ENCODE data around the gene PAFAH1B2.

DNA sequence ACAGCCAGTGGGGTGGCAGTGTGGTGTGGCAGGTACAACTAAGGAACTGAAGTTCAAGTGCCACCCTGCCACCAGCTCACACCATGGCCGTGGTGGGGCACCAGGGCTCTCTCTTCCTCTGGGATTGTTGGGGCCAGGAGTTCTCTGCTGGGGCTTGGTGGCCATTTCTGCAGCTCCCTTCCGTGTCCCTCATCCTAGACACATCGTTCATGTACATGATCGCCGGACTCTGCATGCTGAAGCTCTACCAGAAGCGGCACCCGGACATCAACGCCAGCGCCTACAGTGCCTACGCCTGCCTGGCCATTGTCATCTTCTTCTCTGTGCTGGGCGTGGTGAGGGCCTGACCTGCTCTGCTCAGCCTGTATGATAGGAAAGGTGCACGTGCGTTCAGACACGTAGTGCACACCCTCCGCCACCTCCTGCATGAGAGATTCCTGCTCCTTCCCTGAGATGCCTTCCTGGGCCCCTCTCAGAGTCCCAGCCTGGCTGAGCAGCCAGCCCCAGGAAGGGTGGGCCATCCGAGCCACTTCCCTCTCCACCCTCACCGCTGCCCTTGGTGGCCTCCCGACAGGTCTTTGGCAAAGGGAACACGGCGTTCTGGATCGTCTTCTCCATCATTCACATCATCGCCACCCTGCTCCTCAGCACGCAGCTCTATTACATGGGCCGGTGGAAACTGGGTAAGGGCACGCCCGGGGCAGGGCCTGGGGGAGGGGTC is 47.8 kb downstream of the PAFAH1B2 start:
- TF ChIP-seq POLR2A (IDR thresholded peaks at IDR 0.05; ENCODE audit: low read depth, low read length) (no peak), JUN (IDR thresholded peaks at IDR 0.05; ENCODE audit: borderline replicate concordance, insufficient read depth, insufficient read length, low read depth) (no peak)
- TF ChIP-seq, protein P1, sequence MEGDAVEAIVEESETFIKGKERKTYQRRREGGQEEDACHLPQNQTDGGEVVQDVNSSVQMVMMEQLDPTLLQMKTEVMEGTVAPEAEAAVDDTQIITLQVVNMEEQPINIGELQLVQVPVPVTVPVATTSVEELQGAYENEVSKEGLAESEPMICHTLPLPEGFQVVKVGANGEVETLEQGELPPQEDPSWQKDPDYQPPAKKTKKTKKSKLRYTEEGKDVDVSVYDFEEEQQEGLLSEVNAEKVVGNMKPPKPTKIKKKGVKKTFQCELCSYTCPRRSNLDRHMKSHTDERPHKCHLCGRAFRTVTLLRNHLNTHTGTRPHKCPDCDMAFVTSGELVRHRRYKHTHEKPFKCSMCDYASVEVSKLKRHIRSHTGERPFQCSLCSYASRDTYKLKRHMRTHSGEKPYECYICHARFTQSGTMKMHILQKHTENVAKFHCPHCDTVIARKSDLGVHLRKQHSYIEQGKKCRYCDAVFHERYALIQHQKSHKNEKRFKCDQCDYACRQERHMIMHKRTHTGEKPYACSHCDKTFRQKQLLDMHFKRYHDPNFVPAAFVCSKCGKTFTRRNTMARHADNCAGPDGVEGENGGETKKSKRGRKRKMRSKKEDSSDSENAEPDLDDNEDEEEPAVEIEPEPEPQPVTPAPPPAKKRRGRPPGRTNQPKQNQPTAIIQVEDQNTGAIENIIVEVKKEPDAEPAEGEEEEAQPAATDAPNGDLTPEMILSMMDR (IDR thresholded peaks at IDR 0.05; ENCODE audit: extremely low read depth in 1 of 2, insufficient read depth in 1 of 2, low read depth in 1 of 2, low read length in 2 of 2): no peak
- TF ChIP-seq, protein P2, sequence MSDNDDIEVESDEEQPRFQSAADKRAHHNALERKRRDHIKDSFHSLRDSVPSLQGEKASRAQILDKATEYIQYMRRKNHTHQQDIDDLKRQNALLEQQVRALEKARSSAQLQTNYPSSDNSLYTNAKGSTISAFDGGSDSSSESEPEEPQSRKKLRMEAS (IDR thresholded peaks at IDR 0.05; ENCODE audit: insufficient read depth, insufficient read length): no peak

Data from endothelial cell of umbilical vein (primary cell).